HG02623 (cell line): ENCODE data around the gene RIMBP2.

Experiments used
- ATAC-seq: cut with Tn5 transposase; IDR thresholded peaks from one replicate; pipeline ENCODE4 v1.9.1; 2021; ENCODE audit warnings: moderate library complexity; ENCODE audit not compliant: unreplicated experiment

Gene RIMBP2

DNA sequence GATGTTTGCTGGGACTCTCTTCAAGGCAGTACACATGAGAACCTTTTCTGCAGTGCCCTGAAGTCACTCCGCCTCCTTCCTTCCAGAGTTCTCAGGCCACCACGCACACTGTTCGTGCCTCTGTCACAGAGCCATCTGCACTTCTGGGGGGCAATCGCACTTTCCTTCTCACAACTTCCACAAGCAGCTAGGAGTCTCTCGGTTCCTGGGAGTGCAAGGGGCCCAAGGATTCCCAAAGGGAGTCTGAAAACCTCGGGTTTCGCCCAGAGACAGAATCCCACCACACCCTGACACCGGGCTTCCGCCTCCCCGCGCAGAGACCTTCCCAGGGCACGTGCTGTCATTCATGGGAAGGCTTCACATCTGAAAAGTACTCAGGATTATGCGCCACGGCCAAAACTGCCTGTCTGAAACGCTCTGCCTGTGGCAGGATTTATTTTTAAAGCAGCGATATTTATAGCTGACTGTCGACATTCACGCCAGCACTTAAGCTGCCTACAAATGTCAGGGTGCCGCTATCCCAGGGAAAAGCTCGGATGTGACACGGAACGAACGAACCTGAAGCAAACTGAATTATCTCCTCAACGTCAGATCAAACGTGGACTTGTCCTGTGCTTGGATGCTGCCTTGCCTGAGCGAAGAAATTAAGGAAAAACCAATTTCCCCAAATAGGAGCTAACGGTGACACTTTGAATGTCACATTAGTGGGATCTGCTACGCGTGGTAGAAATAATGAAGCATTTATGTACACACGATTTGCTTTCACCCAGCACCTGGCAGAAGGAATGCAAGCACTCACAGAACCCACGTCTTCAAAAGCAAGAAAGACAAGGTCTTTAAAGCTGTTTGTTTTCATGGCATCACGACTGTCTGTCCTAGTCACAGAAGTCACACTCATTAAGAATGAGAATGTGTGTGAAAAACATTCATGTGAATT is 224.4 kb downstream of the RIMBP2 start:
- ATAC-seq: no peak

- no peak for ATAC-seq
Observed at GRCh38 chr12:130490674-130491073, 225.4 kb downstream of the RIMBP2 start.

DNA sequence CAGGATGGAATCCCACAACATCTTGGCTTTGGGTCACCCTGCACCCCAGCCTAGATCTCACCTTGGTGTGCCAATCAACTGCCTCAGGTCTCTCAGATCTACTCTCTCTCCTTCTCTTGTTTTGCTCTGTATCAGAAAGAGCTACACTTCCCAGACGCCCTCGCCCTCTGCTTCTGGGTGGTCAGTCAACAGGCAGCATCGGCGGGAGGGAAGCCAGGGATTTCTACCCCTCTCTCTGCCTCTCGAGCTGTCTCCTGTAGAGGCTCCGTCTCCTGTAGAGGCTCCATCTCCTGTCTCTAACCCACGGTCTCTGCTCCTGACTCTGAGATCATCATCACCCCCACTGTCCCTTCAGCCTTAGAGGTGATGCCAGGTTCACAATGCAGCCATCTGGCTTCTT is 226.8 kb downstream of the RIMBP2 start:
- ATAC-seq: no peak

- no peak for ATAC-seq
Observed at GRCh38 chr12:130488358-130488710, 227.8 kb downstream of the RIMBP2 start.

DNA sequence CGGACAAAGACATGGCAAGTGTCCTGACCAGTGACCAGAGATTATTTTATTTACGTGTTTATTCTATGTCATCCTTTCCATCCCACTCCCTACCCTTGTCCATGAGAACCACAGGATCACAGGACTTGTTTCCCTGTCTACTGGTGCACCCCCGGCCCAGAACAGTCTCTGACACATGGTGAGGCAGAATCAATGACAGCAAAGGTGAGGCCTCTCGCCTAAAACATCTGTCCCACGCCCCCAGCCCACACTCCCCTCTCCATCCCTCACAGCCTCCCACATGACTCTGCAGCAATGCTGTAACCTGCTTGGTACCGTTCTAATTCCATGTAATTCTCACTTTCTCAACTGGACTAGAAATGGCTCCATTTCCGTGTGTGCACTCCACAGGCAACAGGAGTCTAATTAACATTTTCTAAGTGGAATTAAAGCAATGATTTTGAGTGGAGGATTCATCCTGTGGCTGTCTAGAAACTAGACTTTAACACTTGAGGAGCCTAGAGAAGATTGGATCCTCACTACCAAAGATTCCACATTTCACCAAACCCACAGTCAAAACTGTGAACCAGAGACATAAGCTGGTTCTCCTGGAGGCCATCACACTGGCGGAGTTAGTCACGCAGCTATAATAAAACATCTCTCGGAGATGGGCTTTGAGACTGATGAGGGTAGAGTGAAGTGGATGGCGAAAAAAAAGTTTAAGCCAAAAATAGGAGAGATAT is 228.3 kb downstream of the RIMBP2 start:
- ATAC-seq: no peak

DNA sequence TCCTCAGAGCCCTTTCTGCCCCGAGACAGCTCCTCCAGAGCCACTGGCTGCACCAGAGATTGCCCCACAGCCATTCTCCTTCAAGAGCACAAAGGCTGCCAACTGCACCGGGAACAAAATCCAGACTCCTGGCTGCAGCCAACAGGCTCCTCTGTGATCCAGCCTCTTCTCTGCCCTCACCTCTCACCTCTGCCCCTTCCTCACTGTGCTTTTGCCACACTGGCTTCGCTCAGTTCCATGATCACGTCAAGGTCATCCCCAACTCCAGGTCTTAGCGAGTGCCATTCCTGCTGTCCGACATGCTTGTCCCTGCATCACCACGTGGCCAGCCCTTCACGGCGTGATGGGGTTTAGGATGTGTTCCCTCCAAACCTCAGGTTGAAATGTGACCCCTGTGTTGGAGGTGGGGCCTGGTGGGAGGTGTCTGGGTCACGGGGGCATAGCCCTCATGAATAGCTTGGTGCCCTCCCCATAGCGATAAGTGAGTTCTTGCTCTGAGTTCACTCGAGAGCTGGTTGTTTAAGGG is 229.1 kb downstream of the RIMBP2 start:
- ATAC-seq: no peak

DNA sequence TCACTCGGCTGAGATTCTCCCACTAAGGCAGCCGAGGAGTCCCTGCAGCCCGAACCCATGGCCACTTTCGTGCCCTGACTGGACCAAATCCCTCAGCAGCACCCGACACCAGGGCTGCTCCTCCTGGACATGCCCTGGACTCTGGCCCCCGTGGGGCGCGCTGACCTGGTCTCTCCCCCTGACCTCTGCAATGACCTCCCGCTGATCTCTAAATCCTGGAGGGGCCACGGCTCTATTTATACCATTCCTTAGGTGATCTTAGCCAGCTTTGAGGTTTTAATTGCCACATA is 230.0 kb downstream of the RIMBP2 start:
- ATAC-seq: no peak

- ATAC-seq: no peak
Observed at GRCh38 chr12:130485291-130486145, 230.6 kb downstream of the RIMBP2 start.

GRCh38 chr12:130484221-130484620 is 231.9 kb downstream of the RIMBP2 start:
- ATAC-seq: no peak

GRCh38 chr12:130483616-130484180 is 232.4 kb downstream of the RIMBP2 start:
- ATAC-seq: no peak

- ATAC-seq: no peak
Observed at GRCh38 chr12:130482448-130482847, 233.7 kb downstream of the RIMBP2 start.

DNA sequence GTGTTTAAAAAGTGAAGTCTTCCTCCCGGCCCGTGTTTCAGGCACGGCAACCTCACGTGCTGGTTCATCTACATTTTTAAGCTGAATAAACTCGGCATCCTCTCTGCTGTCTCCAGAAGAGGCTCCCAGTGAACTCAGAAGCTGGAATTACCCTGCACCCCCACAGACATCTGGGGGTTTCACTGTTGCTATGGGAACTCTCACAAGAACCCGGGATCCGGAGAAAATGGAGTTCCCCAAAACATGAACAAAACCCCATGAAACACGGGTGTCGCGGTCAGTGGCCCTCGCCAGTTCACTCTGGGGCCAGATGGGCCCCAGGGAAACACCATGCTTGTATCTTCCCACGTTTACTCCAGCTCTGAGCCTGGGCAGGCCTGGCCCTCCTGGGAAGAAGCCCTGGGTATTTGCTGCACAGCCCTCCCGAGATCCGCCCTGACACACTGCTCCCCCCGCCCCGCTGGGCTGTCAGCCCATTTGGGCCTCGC is 234.7 kb downstream of the RIMBP2 start:
- ATAC-seq: no peak

- no peak for ATAC-seq
Observed at GRCh38 chr12:130480887-130481286, 235.2 kb downstream of the RIMBP2 start.

DNA sequence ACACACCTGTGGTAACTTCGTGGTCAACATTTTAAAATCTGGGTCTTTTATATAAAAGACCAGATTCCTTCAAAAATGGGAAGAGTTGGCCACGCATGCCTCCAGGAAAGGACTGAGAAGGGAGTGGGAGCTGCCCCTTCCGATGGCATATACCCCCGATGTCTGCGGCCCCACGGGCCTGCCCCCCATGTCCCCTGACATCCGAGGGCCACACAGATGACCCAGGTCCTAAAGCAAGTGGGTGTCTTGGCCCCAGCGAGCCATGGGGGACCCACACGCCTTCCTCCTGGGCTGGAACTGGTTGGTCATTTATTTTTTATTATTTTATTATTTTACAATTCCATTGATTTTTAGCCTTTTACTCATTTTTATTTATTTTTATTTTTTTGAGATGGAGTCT is 235.9 kb downstream of the RIMBP2 start:
- no peak for ATAC-seq

DNA sequence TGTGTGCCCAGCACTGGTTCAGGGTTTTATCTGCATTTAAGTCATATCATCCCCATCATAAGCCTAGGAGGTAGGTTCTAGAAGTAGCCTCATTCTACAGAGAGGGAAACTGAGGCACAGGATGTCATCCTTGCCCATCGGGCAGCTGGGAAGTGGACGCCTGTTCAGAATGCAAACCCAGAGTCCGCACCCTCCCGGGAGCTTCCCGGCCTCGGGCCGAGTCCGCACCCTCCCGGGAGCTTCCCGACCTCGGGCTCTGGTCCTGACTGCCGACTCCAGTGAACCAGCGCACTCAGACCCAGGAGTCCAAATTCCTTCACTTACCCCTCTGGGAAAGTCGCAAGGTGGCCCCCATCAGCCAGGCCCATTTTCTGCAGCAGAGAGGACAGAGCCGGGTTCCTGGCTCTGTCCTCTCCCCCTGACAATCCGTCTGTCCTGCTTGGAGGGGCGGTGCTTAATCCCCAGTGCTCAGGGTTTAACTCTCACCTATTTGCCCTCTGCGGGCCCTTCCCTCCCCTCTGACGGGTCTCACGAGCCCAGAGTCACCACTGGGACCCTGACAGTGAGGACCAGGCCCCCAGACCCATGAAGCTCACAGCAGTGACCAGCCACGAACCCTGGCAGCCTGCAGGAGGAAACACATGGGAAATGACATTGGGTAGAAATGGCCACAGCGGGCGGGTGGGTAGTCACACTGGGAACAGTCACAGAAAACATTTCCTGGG is 236.5 kb downstream of the RIMBP2 start:
- no peak for ATAC-seq

DNA sequence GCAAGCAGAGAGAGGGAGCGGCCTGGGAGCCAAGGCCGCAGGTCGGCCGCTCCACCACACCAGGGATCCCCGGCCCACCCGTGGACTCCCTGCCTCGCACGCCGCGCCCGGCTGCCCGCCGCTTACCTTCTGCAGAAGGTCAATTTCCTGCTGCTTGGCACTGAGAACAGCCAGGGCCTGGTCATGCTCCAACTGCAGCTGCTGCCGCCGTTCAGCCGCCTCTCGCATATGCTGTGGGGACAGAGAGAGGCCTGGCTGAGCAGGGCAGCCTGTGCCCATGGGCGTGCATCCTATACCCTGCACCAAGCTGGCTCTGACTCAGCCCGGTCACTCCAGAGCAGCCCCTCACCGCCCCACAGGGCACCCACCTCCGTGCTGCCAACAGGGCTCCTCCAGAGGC is 237.3 kb downstream of the RIMBP2 start:
- ATAC-seq: no peak

- no peak for ATAC-seq
Observed at GRCh38 chr12:130477701-130478100, 238.4 kb downstream of the RIMBP2 start.

DNA sequence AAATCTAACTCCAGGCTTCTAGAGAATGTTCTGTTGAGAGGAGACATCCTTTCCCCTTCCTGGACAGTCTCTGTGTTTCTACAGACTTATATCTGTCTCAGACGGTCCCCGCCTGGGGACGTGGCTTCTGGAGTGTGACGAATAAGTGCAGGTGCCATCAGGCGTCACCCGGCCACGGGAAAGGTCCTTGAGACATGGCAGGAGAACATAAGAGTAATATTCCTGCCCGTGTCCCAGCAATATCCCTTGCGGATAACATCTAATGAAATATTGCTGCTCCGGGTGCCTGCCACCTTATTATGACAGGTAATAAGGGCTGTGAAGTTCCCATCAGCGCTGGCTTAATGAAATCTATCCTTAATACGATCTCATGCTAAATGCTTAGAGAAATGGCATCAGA is 238.8 kb downstream of the RIMBP2 start:
- no peak for ATAC-seq

DNA sequence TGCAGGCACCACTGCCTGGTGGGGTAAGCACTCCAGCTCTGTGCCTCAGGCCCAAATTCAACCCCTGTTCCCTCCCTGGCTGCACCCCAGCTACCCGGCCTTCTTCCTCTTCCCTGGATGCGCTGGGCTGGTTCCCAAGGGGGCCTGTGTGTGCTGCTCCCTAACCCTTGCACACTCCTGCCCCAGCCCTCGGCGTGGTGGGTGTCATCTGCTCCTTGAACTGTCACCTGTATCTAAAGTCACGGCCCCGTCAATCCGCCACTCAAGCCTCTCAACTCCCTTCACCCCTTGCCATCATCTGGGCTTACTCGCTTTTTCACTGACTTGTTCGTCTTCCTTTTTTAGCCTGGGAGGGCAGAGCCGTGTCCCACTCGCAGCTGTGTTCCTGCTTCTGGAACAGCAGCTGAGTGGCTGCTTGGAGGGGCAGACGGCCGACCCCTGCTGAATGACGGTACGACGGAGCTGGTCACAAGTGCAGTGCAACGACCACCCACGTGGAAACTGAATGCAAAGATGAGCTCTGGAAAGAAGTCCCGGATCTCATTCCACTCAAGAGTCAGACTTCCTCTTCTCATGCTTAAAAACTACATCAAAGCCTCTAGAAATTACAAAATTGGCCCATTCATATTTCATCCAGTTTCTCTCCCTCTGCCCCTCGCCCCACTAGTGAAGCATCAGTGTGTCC is 239.5 kb downstream of the RIMBP2 start:
- no peak for ATAC-seq
